K562 (cell line): Measurements from ENCODE around the gene CHMP5. TPM values are rescaled to one million over a fixed set of nuclear protein-coding genes. Genes with fewer than 3 reads are reported as not detected.

Experiments
- CBFA2T2 ChIP-seq: fragments of 450-650 bp; conservative IDR thresholded peaks from 2 replicates; pipeline ENCODE4 v1.6.1; 2017; ENCODE audit warnings: mild to moderate bottlenecking
- NEUROD1 ChIP-seq: fragments of 150-350 bp; IDR thresholded peaks from 2 replicates; pipeline ENCODE4 v1.6.1; 2014; ENCODE audit warnings: borderline replicate concordance, low read length, low read depth; ENCODE audit not compliant: partially characterized antibody
- PYGO2 ChIP-seq: fragments of 450-650 bp; IDR thresholded peaks from 2 replicates; pipeline ENCODE4 v1.6.1; 2016; ENCODE audit warnings: mild to moderate bottlenecking, missing genetic modification characterization, moderate library complexity, missing compliant biosample characterization
- SLC30A9 ChIP-seq: fragments of 250-450 bp; sonication (Bioruptor Pico); IDR thresholded peaks from 2 replicates; pipeline ENCODE4 v1.8.0; 2022; ENCODE audit warnings: mild to moderate bottlenecking, moderate library complexity
- SRF ChIP-seq, 2 experiments: fragments of 250-450, 450-650 bp in 1 of 2; sonication (Bioruptor Pico) in 1 of 2; sonication (generic) in 1 of 2; formaldehyde crosslinking; IDR thresholded peaks; 2 replicates each; pipeline versions ENCODE4 v1.5.0 to v1.5.1; 2020 to 2022; ENCODE audit warnings: mild to moderate bottlenecking in 1 of 2, missing genetic modification reagents in 1 of 2
- YY1 ChIP-seq, 3 experiments: IDR thresholded peaks; 2 replicates each; pipeline ENCODE4 v1.6.1; 2011; ENCODE audit warnings: low read length in 2 of 3, mild to moderate bottlenecking in 2 of 3, moderate library complexity in 2 of 3, borderline replicate concordance in 1 of 3, control low read depth in 1 of 3, low read depth in 1 of 3; ENCODE audit not compliant: insufficient read depth in 3 of 3, insufficient replicate concordance in 2 of 3, control insufficient read depth in 1 of 3, insufficient read length in 1 of 3; ENCODE audit errors: extremely low read depth in 1 of 3
- ZBTB1 ChIP-seq: sonication (generic); formaldehyde crosslinking; IDR thresholded peaks from 2 replicates; pipeline ENCODE4 v1.8.1; 2023; ENCODE audit warnings: missing genetic modification reagents, low read depth, mild to moderate bottlenecking, borderline replicate concordance
- ZFPM2 ChIP-seq: fragments of 250-450 bp; sonication (Bioruptor Pico); IDR thresholded peaks from 2 replicates; pipeline ENCODE4 v1.5.1; 2022; ENCODE audit warnings: mild to moderate bottlenecking
- ZNF280B ChIP-seq: fragments of 250-450 bp; sonication (Bioruptor Pico); IDR thresholded peaks from 2 replicates; pipeline ENCODE4 v1.5.1; 2021; ENCODE audit warnings: mild to moderate bottlenecking
- ZNF407 ChIP-seq: fragments of 450-650 bp; IDR thresholded peaks from 2 replicates; pipeline ENCODE4 v1.6.1; 2016; ENCODE audit warnings: low read depth
- ZNF592 ChIP-seq: fragments of 450-650 bp; IDR thresholded peaks from 2 replicates; pipeline ENCODE4 v1.6.1; 2017; ENCODE audit warnings: antibody characterized with exemption, mild to moderate bottlenecking
- ZNF717 ChIP-seq: fragments of 250-450 bp; sonication (Bioruptor Pico); IDR thresholded peaks from 2 replicates; pipeline ENCODE4 v1.5.0; 2021
- ZNF764 ChIP-seq: fragments of 250-450 bp; sonication (Bioruptor Pico); IDR thresholded peaks from 2 replicates; pipeline ENCODE4 v1.4.0; 2020; ENCODE audit warnings: low read depth, mild to moderate bottlenecking, moderate library complexity
- polyA plus RNA-seq, 8 experiments: library from polyadenylated mRNA; depleted of rRNA in 4 of 8; stranded (reverse) in 5 of 8; unstranded in 3 of 8; fragments of >200 nt; fragmentation: Nextera tagmentation in 2 of 8; fragmentation: Illumina TruSeq in 1 of 8; extraction: Ambion mirVana in 2 of 8; extraction: Trizol in 1 of 8; gene quantifications; 2 replicates each; pipeline versions ENCODE4 v1.2.1 to v1.2.3, GENCODE V29; 2011 to 2014; ENCODE audit warnings: inconsistent platforms in 1 of 8, missing spikeins in 1 of 8
- total RNA-seq, 7 experiments: library from RNA; depleted of rRNA in 6 of 7; stranded (reverse); fragments of >200 nt in 6 of 7; fragmentation: Illumina TruSeq in 2 of 7; extraction: Trizol in 2 of 7; gene quantifications; 2 replicates each; pipeline versions ENCODE4 v1.2.1 to v1.2.3, GENCODE V29; 2011 to 2021; ENCODE audit warnings: low replicate concordance in 1 of 7

CHMP5 gene
- total and polyA plus RNA-seq, 9 of the 15 experiments (the other 6 are each of a cell fraction or from before 2014, with no cell fraction given): 36.0 to 105 (median 54.9) TPM

- TF ChIP-seq ZNF717 (CRISPR knock-in tag): no peak
- TF ChIP-seq SRF (CRISPR knock-in tag; IDR thresholded peaks at IDR 0.05): no peak
- TF ChIP-seq NEUROD1: no peak
- TF ChIP-seq ZBTB1 (CRISPR knock-in tag): no peak
- no peak for TF ChIP-seq ZNF280B (CRISPR knock-in tag)
- no peak for TF ChIP-seq SLC30A9
- TF ChIP-seq ZNF764 (CRISPR knock-in tag): no peak
- no peak for TF ChIP-seq ZNF592
- no peak for TF ChIP-seq ZNF407
- no peak for TF ChIP-seq CBFA2T2
- TF ChIP-seq PYGO2 (tag): no peak
- no peak for TF ChIP-seq YY1 (IDR thresholded peaks at IDR 0.05; ENCODE audit: borderline replicate concordance in 1 of 3, control insufficient read depth in 1 of 3, extremely low read depth in 1 of 3, insufficient read depth in 3 of 3, insufficient read length in 1 of 3, insufficient replicate concordance in 2 of 3, low read depth in 1 of 3, low read length in 2 of 3)
- TF ChIP-seq ZFPM2 (CRISPR knock-in tag): no peak
These were observed 9.4 kb upstream of the CHMP5 start (continued) for GRCh38 chr9:33255471-33255870.
